ENCODE data around the gene CPXM2. TPM values are rescaled to one million over a fixed set of nuclear protein-coding genes. Genes with fewer than 3 reads are reported as not detected.

The CPXM2 gene
- total RNA-seq, 1 donor from 2014 or later, result 18.9 TPM

DNA sequence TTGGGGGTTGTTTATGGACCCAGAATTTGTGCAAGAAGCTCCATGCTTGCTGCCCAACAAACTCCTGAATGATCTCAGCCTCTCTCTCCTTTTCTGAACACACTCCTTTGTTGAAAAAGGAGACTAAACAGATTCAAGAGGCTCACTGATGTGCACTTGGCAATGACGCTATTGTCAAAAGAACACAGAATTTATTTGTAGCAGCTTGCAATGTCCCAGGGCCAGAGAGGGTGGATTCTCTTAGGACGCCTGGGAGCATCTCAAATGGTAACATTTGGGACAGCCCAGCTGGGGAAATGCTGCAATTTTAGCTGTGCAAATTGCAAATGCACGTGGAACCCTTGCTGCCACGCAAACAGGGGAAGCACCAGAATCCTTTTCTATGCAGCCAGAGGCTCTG lies 145.5 kb downstream of the CPXM2 start:
- intact Hi-C loops (cut with DNase I), result no loop called here
- H3K9me3 ChIP-seq, result no peaks in the 10 kb centered on the region
- no peaks in the 10 kb centered on the region for H3K36me3 ChIP-seq
- H3K4me3 ChIP-seq, result no peak overlapping the region
- TF ChIP-seq POLR2A (IDR thresholded peaks at IDR 0.05), result no peak
- TF ChIP-seq, protein P1, sequence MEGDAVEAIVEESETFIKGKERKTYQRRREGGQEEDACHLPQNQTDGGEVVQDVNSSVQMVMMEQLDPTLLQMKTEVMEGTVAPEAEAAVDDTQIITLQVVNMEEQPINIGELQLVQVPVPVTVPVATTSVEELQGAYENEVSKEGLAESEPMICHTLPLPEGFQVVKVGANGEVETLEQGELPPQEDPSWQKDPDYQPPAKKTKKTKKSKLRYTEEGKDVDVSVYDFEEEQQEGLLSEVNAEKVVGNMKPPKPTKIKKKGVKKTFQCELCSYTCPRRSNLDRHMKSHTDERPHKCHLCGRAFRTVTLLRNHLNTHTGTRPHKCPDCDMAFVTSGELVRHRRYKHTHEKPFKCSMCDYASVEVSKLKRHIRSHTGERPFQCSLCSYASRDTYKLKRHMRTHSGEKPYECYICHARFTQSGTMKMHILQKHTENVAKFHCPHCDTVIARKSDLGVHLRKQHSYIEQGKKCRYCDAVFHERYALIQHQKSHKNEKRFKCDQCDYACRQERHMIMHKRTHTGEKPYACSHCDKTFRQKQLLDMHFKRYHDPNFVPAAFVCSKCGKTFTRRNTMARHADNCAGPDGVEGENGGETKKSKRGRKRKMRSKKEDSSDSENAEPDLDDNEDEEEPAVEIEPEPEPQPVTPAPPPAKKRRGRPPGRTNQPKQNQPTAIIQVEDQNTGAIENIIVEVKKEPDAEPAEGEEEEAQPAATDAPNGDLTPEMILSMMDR (IDR thresholded peaks at IDR 0.05), result no peak
- no peak for TF ChIP-seq POLR2AphosphoS5 (IDR thresholded peaks at IDR 0.05; ENCODE audit: insufficient read depth in 1 of 2, low read depth in 1 of 2)
- H3K4me1 ChIP-seq, result no peaks in the 10 kb centered on the region
- no peak for DNase-seq (ENCODE audit: extremely low spot score in 2 of 2)
- H3K27ac ChIP-seq, result no peak overlapping the region
- no peaks in the 10 kb centered on the region for H3K27me3 ChIP-seq

DNA sequence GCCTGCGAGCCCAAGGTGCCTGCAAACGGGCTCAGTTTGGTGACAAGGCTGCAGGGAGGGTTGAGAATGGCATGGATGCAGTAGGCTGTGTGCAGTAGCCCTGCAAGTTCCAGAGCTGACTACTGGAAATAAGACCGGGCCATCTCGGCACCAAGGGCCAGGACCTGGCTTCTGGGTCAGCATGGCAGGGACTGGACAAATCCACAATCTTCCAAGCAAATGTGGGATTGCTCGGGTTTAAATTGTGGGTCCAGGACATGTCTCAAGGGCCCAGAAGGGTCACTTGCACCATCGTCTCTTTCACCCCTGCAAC lies 147.4 kb downstream of the CPXM2 start:
- no peaks in the 10 kb centered on the region for H3K4me1 ChIP-seq
- no peak for TF ChIP-seq POLR2A (IDR thresholded peaks at IDR 0.05)
- no peak for TF ChIP-seq POLR2AphosphoS5 (IDR thresholded peaks at IDR 0.05; ENCODE audit: insufficient read depth in 1 of 2, low read depth in 1 of 2)
- TF ChIP-seq, protein P1 (IDR thresholded peaks at IDR 0.05), result no peak
- H3K36me3 ChIP-seq, result no peaks in the 10 kb centered on the region
- intact Hi-C loops (cut with DNase I), result no loop called here
- peak in 1 of 2 donors; percentile 77 for DNase-seq (ENCODE audit: extremely low spot score in 2 of 2)
- H3K27ac ChIP-seq, result no peak overlapping the region
- H3K4me3 ChIP-seq, result no peak overlapping the region
- no peaks in the 10 kb centered on the region for H3K27me3 ChIP-seq
- no peaks in the 10 kb centered on the region for H3K9me3 ChIP-seq

DNA sequence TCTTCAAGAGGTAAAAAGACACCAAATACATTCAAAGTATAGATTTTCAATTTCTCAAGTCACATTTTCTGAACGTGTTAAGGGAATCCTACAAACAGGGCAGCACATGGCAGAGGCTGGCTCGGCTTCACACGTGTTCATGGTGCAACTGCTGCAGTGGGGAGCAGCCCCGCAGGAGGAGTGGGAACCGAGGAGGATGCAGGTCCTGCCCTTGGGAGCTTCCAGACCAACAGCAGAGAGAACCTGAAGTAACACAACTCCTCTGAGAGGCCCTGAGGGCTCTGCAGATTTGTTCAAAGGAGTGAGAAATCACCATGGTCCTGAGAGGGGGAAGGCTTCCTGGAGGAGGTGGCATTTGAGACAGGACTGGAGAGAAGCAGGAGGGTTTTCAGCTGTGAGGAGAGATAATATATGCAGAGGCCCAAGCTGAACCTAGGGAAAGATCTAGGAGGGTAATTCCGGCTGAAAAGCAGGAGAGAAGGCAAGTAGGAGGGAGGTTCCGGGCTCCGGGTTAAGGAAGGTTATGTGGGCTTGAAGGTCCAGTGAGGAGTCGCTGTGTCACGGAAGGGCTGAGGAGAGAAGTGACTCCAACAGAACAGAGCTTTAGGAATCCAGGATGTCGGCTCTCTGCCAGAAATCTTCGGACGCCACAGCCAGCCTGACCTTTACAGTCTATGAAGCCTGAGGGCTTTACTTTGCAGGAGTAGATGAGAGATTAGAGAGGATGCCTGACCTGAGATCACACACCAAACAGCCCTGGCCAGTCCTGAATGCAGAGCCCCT lies 148.0 kb downstream of the CPXM2 start:
- no peaks in the 10 kb centered on the region for H3K9me3 ChIP-seq
- no peaks in the 10 kb centered on the region for H3K4me1 ChIP-seq
- TF ChIP-seq POLR2A (IDR thresholded peaks at IDR 0.05), result no peak
- no peak for TF ChIP-seq POLR2AphosphoS5 (IDR thresholded peaks at IDR 0.05; ENCODE audit: insufficient read depth in 1 of 2, low read depth in 1 of 2)
- TF ChIP-seq, protein P1 (IDR thresholded peaks at IDR 0.05), result no peak
- H3K4me3 ChIP-seq, result no peak overlapping the region
- DNase-seq (ENCODE audit: extremely low spot score in 2 of 2), result peak in 1 of 2 donors; percentile 60
- no peaks in the 10 kb centered on the region for H3K27me3 ChIP-seq
- intact Hi-C loops (cut with DNase I), result no loop called here
- no peaks in the 10 kb centered on the region for H3K36me3 ChIP-seq
- H3K27ac ChIP-seq, result no peak overlapping the region

DNA sequence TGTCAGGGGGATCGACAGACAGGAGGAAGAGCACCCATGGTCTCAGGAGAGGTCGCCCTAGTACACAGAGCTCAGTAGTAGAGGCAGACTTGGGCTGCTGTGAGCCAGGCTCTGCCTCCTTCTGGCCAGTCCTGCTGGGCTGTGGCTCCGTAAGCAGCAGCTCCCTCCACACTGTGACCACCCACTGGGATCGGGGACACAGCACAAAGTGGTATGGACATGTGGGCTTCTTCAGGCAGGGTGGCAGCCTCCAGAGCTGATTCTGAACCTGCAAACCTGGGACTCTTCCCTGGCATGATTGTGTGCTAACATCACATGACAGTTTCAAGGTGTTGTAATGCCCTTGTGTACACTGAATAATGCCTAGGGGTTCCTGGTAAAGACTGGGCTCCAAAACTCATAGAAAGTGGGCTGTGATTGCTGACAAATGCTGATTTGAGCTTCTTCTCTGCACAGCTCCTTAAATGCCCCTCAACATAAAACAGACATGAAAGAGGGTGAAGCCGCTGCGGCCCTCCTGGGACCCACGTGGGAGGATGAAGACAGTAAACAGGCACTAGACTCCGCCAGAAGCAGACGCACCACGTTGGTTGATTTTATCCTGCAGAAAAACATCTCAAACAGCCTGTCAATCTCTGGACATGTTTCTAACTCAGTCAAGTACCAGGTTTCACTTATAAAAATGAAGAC lies 148.7 kb downstream of the CPXM2 start:
- Histone ChIP-seq H3K9me3 (no peaks in the 10 kb centered on the region), H3K27me3 (no peaks in the 10 kb centered on the region), H3K4me1 (no peaks in the 10 kb centered on the region), H3K27ac (no peak overlapping the region), H3K4me3 (no peak overlapping the region), H3K36me3 (no peaks in the 10 kb centered on the region)
- no peak for TF ChIP-seq POLR2AphosphoS5 (IDR thresholded peaks at IDR 0.05; ENCODE audit: insufficient read depth in 1 of 2, low read depth in 1 of 2)
- no peak for TF ChIP-seq POLR2A (IDR thresholded peaks at IDR 0.05)
- intact Hi-C loops (cut with DNase I), result no loop called here
- peak in 1 of 2 donors; percentile 47 for DNase-seq (ENCODE audit: extremely low spot score in 2 of 2)

DNA sequence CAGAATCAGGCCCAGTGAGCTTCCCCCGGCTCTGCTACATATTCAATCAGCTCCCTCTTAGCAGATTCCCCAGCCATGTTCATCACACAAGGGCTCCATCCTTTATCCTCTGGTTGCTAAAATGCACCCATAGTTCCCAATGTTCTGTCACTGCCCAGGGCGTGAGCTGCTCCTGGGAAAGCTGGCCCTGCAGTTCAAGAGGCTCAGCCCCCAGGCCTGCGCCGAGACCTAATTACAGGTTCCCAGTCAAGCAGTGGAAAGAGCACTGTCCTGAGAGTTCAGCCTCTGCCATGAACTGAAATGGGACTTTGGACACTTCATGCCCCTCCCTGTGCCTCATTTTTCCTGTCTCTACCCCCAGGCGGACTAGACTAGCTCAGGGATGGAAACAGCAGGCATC lies 149.9 kb downstream of the CPXM2 start:
- intact Hi-C loops (cut with DNase I), result no loop called here
- TF ChIP-seq, protein P1 (IDR thresholded peaks at IDR 0.05), result no peak
- TF ChIP-seq POLR2A (IDR thresholded peaks at IDR 0.05) (no peak), POLR2AphosphoS5 (IDR thresholded peaks at IDR 0.05; ENCODE audit: insufficient read depth in 1 of 2, low read depth in 1 of 2) (no peak)
- H3K27me3 ChIP-seq, result no peaks in the 10 kb centered on the region
- H3K36me3 ChIP-seq, result no peaks in the 10 kb centered on the region
- H3K27ac ChIP-seq, result no peak overlapping the region
- H3K4me3 ChIP-seq, result no peak overlapping the region
- peak in 1 of 2 donors; percentile 40 for DNase-seq (ENCODE audit: extremely low spot score in 2 of 2)
- no peaks in the 10 kb centered on the region for H3K4me1 ChIP-seq
- H3K9me3 ChIP-seq, result no peaks in the 10 kb centered on the region
